CD4-positive, alpha-beta T cell treated with Interleukin-12 subunit alpha and Interleukin-12 subunit beta, for 1 hour (primary cell): ENCODE measurements around the gene DCC.
"Not testable (repeated sequence)": the region's sequence is repeated elsewhere in the genome, so short reads cannot be mapped to it uniquely, and the experiment has no call there.

Source experiments
- DNase-seq: peaks from one replicate; pipeline ENCODE4 v3.0.0-alpha.2; 2020

Gene DCC

DNA sequence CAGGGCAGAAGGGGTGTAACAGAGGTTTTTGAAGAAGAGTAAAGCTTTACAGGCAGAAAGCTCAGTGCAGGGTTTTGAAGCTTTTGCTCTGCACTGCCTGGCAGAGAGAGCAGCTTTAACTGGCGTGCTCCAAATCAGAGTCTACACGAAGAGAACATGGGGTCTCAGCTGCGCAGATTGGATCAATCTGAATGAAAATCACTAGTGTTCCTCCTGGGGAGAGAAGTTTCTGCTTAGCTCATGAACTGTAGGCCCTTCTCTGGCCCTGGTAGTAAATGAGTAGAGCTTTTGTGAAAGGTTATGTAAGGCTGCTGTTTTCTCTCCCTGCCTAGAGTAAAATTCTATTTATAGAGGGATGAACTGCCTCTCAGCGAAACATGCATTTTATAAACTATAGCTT lies 13.6 kb downstream of the DCC start:
- DNase-seq: no peak

DNA sequence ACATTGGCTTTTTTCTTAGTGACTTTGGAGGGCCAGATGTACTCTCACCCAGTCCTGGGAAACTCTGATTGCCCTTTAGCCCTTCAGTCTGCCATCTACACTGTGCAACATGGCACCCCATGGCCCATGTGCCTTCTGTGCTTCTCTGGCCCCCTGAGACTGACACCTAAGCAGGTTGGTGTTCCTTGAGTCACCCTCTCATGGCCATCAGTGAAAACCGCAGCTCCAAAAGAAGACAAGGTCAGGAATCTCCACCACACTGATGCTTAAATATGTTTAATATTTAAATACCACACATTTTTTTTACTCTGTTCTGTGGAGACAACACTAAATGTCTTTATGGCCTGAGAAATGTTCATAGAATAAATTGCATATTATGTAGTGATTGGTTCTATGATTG lies 23.9 kb downstream of the DCC start:
- no peak for DNase-seq

DNA sequence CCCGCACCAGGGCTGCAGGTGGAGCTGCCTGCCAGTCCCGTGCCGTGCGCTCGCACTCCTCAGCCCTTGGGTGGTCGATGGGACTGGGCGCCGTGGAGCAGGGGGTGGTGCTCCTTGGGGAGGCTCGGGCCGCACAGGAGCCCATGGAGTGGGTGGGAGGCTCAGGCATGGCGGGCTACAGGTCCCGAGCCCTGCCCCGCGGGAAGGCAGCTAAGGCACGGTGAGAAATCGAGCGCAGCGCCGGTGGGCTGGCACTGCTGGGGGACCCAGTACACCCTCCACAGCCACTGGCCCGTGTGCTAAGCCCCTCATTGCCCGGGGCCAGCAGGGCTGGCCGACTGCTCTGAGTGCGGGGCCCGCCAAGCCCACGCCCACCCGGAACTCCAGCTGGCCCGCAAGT lies 26.9 kb downstream of the DCC start:
- not testable (repeated sequence) for DNase-seq

DNA sequence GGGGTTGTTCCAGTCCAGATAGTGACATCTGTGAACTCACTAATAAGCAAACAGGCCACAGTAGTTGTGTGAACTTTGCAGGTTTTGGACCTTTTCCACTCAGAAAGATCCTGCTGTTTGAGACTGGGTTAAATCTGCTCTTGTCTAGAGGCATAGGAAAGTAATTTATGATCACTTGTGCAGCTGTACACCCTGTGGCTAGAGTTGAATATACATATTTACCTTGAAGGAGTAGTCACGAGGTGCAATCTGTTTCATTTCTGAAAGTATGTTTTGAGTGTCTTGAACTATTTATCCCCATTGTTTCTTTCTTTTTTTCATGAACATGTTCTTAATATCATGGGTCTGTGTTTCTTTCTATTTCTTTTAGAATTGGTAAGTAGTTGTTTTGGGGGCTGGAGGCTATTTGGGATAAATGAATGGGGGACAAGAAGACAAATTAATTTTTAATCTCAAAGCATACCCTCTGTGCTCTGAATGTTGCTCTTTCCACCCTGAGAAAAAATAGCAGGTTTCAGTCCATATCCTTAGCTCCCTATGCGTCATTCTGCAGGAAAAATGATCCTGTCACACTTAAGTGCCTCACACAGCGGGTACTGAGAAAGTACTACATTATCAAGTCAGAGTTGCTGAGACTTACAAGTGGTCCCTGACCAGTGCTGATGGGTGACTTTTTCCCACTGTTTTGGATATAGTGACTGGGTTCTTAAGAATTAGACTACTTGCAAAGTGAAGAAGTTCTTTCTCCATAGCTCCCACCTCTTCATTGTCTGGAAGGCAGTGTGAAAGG lies 28.2 kb downstream of the DCC start:
- DNase-seq: no peak

DNA sequence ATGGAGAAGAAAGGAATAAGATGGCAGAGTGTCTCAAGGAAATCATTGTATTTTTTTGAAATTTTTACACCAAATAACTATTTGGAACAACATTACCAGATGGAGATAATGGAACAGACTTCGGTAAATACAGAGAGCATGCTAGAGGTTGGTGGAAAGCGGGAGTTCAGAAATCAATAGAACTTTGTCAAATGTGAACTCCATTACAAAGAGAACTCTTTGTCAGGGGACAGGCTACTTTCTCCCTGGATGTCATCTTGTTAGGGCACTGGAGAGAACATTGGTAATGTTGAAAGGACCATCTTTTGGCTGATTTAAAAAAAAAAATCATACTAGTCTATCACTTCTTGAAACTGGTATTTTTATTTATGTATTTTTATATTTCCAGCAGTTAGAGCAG lies 30.8 kb downstream of the DCC start:
- DNase-seq: no peak

DNA sequence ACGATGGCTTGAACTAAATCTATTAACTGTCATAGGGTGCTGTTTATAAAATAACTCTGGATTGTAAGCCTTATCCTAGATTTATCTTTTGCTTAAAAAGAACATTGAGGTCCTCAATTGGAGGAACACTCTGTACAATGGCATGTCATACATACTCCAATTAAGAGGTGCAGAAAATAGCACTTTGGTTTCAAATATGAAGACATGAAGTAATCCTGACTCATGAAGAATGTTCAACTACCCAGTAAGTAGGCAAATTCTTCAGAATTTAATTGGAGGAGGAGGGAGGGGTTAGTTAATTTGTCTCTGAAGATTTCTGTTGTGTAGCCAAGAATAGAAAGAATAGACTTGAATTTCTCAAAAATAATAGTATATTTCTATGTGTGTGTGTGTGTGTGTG lies 36.1 kb downstream of the DCC start:
- DNase-seq: no peak

DNA sequence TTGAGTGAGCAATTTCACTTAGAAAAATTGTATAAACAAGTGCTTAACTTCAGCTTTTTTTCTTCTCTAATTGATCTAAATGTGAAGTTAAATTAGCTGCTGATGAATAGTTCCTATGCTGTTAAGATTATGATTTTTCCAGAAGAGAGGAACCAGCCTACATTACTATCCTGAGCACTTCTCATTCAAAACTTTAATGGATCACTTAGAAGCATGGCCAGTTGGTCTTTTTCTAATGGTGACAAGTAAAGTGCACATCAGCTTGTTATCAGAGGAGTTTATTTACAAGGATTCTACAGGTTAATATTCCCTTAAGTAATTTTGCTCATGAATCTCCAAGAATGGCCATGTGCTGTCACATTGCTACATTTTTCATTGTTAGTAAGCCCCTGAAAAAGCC lies 37.1 kb downstream of the DCC start:
- DNase-seq: no peak

DNA sequence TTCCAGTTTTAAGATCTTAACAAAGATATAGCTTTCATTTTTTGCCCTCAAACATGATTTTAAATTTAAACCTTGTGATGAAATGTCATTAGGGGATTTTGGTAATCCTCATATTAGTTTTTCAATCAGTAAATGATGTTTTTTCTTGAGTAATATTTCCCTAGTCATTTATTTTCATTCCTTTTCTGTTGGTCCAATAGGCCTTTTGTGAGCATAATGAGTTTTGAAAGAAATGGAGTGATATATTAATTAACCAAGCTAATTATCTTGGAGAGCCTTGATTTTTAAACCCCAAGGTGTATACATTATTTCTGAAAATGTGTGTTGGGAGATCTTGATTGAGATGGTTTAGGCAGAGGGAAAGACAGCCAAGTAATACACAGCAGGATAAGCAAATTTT lies 46.3 kb downstream of the DCC start:
- DNase-seq: no peak

DNA sequence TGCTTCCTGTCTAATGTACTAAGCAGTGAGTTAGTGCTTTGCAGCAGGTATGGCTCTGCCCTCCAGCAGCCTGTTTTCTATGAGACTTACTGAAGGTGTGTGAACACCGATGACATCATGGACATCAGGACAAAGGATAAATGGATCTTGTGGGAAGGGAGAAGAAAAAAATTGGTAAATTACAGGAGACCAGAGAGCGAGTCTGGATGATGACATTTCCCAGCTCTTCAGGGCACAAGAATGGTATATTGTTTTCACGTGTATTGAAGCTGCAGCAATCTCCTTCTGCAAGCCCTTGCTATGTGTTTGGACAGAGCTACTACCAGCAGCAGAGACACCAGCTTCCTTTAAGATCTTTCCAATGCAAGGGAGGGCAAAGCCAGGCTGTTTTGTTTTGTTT lies 47.2 kb downstream of the DCC start:
- DNase-seq: no peak

DNA sequence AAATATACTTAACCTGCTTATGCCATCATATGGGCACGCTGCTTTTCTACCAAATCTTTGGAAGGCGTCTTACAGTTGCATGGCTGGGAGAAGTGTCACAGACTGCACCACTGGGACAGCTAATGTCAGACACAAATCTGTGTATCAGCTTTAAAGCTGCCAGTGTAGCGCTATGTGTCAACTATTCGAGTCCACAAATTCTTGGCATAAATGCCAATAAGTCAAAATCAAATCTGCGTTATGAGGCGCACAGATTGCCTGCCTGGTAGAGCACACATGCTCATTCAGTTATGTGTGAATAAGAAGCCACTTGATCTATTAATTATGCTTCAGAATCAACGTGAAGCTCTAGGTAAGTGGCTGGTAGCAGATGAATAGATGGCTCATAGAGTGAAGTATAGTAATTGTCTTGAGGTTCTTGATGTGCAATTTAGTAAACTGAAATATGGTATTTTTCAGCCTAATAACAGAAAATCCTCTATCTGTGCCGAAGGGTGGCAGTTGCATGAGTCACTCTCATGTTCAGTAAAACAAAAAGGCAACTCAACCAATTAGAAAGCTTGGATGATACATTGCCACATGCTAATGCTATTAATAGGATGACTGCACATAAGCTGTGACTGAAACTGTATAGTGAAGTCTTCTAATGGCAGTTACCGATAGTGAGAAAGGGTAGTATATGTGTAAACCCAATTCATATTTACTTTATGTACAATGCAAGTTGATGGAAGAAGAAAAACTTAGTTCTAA lies 52.0 kb downstream of the DCC start:
- DNase-seq: no peak

DNA sequence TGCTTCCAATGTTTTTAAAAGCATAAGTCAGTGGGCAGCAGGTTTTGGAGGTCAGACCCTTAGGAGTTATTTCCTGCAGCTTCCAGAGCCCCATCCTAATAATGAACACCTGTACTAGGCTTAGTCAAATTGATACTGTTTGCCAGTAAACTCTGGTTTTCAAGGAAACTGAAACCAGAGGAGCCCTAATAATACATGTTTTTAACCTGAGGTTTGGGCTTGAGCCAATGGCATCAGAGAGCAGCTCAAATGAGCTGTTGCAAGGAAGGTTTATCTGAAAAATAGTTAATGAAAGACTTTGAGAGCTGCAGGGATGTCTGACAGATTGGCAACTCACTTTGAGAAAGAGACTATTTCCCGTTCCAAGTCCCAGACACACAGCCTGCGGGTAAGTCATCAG lies 54.6 kb downstream of the DCC start:
- no peak for DNase-seq

DNA sequence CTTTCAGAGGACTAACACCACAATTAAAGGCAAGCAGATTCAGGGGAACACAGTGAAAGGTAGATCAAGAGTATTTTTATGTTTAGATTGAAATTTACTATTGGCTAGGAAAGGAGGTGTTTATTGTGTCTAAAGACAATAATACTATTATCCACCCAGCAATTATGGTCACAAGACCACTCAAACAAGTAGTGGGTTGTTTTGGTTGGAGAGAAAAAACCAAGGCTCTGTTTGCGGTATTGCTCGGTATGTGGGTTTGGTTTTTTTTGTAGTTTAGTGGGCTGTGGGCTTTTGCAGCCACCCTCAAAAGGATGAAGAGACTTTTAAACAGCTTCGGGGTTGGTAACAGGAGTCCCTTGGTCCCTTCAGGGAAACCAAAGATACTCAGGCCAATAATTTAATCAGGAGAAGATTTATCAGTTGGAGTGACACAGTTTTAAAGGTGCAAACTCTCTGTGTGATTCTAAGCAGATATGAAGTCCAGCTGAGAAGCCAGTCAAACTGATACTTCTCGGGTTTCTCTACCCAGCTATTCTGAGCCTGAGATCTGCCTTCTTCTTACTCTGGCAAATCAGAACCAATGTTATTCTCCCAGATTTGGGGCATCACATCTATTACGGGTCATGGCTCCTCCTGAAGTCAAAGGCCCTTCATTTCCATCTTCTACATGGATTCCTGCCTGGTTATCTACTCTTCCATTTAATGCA lies 55.3 kb downstream of the DCC start:
- no peak for DNase-seq

DNA sequence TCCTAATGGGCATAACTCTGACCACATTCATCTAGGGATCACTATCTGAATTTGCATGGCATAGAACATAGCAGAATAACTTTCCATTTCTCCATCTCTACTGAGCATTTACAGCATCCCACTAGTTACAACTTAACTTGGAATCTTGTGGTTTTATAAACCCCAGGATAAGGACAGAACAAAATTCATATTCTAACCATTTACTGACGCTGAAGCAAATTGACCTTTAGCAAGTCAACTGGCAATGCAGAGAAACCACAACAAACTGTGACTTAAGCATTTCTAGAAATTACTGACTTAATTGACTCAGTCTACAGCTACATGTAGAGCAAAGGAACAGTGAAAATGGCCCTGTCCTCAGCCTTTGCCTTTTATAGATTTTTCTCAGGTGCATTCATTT lies 61.2 kb downstream of the DCC start:
- DNase-seq: no peak

DNA sequence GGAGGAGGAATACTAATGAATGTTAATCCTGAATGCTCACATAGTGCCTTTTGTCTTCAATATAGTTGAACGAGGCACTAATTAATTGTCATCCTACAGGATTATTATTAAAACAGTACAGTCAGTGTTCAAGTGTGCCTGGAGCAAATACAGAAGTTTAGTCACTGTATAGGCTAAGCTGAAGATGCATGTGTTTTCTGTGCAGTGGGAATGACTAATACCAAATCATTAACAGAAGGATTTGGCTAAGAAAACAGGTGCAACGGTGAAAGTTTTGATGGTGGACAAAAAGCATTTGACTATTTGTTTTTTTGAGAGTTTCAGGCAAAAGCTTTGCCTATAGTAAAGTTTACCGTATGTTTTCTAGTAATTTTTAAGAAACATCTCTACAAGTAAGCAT lies 62.8 kb downstream of the DCC start:
- DNase-seq: no peak

DNA sequence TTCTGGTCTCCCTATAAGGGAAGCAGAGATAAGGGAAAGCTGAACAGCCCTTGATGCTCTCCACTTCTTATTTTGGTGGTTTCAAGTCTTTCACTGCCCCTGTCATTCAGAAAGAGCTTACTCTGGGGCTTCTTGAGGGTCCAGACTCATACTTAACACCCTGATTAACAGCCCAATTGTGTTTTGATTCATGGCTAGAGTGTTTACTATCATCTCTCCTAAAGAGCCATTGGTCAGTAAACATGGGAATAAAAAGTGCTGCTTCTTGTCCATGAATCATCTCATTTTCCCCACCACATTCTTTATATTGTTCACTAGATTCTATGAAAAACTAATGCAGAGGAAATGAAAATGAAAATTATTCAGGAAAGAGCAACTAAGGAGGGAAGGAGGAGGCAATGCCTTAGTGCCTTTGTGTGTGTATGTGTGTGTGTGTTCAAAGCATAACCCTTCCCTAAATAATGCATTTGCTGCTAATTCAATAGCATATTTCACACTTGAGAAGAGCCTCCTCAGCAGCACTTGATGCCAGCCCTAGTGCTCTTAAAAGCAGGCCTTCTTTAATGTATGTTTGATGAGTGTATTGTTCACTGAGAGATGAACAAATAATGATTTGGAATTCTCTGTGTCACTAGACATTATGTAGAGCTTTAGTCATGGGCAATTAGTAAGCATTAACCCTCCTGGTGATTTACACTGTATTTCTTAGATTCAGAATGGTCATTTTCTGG lies 63.5 kb downstream of the DCC start:
- no peak for DNase-seq

DNA sequence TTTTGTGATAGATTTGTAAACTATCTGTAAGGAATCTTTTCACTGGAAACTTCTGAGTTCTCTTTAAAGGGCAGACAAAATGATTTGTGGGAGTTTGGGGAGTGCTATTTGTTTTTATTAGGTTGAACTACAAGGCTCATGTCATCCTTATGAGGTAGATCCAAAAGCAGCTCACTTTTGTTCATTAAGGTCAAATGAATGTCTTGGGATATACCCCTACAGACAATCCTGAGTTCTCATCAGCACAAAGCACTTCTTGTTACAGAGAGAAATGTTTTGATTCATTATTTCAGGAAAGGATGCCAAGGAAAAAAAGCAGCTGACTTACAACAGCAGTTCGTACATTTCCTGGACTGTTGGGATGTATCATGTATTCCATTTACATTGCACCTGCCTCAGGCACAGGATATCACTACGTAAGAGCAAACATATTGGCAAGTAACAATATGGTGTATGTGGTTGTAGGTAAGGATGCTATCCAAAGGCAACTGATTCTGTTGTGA lies 68.9 kb downstream of the DCC start:
- no peak for DNase-seq

DNA sequence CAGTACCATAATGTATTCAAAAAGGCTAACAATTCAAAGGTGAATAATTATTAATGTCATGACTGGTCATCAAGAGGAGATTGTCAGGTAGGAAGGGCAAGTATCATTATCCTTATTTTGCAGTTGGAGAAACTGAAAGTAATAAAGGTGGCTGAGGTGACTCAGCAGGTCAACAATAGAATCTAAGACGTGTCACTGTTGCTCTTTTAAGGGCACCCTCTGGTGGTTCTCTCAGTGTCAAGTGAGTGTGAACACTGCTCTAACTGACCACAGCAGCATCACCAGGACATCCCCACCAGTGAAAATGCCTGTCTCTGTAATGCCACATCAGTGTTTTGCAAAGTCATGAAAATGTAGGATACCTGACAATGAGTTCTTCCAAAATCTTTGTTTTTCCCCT lies 69.7 kb downstream of the DCC start:
- DNase-seq: no peak

DNA sequence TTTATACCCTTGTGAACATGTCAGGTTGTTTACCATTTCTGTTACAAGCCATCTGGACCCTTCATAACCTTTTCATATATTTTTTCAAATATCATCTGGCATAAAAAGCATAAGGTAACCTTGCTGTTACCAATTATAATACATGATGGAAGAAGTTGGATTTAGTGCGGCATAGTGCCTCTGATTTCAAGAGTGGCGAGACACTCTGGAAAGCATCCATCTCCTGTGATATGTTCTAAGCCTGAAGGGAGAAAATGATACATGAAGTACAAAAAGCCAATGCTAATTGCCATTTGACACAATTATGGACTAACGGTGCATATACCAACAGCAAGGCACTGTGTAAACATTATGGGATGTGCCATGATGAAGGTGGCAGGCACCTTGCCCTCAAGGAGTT lies 75.1 kb downstream of the DCC start:
- DNase-seq: no peak

DNA sequence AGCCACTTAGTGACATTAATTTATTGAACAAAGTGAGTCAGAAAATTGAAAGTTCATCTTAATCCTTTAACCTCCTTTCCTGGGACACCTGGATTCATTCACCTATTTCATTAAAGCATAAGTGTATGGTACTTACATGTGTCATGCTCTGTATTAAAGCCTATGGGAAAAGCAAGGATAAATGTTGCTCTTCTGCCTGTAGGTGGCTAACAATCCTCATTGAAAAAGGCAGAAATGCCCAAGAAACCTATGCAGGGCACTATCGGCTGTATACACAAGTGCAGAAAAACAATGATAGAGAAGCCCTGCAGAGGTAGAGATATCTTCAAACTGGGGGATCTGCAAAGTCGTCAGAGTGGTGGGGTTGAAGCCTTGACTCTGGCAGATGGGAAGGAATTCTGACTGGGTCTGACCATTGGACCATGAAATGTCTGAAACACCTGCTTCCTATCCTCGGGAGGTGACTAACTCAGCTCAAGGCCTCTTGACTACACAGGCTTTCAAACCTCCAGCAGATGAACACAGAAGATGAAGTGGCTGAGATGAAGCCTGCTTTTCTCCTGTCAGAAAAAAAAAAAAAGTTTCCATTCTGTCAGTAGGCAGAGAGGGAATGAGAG lies 83.1 kb downstream of the DCC start:
- DNase-seq: no peak

DNA sequence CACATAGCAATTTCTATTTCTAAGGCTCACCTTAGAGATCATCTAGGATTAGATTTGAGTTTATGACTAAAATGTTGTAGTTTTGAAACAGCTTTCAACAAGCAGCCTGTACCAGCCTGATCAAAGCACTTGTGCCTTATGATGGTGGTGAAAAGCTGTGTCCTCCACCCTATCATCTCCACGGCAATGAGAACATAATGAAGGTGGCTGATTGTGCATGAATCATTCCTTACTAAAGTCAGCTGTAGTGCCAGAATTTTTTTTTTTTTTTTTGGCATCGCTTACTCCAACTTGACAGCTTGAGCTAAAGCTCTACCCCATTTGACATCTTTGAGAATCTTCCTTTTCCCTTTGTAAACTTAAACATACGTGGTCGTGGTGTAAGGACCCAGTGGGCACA lies 86.0 kb downstream of the DCC start:
- DNase-seq: no peak

DNA sequence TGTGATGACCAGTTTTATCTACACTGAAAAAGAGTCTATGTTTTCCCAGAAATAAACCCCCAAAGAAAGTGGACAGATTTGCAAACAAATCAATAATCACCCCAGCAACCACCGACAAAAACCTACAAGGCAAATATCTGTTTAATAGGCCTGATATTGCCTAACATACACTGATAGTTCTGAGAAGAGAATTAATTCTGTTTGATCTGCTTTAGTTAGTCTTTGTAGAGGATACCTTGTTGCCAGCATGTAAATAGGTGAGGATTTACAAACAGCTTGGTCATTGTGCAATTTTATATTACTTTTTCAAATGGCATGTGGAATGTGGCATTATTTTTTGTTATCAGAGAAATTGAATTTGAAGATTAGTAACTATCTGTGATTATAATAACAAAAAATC lies 86.5 kb downstream of the DCC start:
- DNase-seq: no peak

DNA sequence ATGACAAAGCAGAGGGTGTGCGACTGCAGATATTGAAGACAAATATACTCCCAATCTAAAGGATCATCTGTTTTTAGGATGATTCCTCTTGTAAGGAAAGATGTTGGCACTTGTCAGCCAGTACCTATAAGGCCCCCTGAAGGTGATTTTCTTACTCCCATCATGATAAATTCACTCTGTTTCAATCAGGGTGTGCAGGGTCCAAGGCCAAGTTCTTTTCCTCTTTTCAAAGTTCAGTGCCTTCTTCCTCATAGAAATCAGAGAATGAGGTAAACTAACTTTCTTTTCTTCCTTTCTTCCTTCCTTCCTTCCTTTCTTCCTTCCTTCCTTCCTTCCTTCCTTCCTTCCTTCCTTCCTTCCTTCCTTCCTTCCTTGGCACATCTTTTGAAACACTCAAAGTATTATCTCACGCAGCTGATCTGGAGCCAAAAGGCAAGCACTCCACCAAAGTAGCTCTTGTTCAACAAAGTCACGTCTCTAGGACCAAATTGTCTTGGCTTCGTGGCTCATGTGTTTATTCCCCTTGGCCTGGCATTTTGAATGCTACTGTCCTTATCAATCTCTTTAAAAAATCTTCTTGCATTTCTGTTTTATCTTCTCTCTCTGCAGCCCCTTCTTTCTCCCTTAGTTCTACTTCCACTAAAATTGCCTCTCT lies 87.7 kb downstream of the DCC start:
- no peak for DNase-seq
